Measurements from ENCODE around the gene PHAF1. TPM values are rescaled to one million over a fixed set of nuclear protein-coding genes. Genes with fewer than 3 reads are reported as not detected.

Gene PHAF1
- 20.7 and 23.0 TPM in 2 replicates for total RNA-seq
- total RNA-seq (2013): 13.2 TPM
- 18.5 and 18.8 TPM in 2 replicates for polyA plus RNA-seq
- polyA minus RNA-seq: 19.9 and 25.7 TPM in 2 replicates

- Mint-ChIP-seq H3K9me3 (ENCODE audit: insufficient read depth) (no peaks in the 10 kb centered on the region), H3K27me3 (no peaks in the 10 kb centered on the region), H3K4me3 (peak within 1 kb of the TSS; percentile 93), H3K27ac (peak within 1 kb of the TSS; percentile 82), H3K4me1 (peaks cover 37% of the 10 kb centered on the region)
- H3K27ac ChIP-seq (ENCODE audit: low read length in 2 of 2): peak within 1 kb of the TSS; percentile 22 to 70
- DNase-seq (peak; percentile 95), ATAC-seq (ENCODE audit: low read depth) (peak; percentile 94)
- peak within 1 kb of the TSS; percentile 68 to 92 (median 84) for H3K4me3 ChIP-seq (ENCODE audit: control extremely low read depth in 1 of 5, extremely low read depth in 1 of 5, insufficient read depth in 1 of 5, low read depth in 2 of 5, low read length in 4 of 5)
- peaks cover 49% of the 10 kb centered on the region for H3K79me2 ChIP-seq (ENCODE audit: control insufficient read depth, insufficient read depth, low read length)
- peaks cover 25 to 34% of the 10 kb centered on the region in 2 donors for H3K4me1 ChIP-seq (ENCODE audit: control insufficient read depth in 2 of 2, insufficient read depth in 2 of 2, low read length in 2 of 2)
- H2AFZ ChIP-seq (ENCODE audit: insufficient read depth, low read depth, low read length, poor library complexity, severe bottlenecking): peak within 1 kb of the TSS; percentile 100
- peak within 1 kb of the TSS; percentile 98 for H3K4me2 ChIP-seq (replicated peaks; ENCODE audit: low read depth, low read length, poor library complexity, severe bottlenecking)
- TF ChIP-seq, protein P1, sequence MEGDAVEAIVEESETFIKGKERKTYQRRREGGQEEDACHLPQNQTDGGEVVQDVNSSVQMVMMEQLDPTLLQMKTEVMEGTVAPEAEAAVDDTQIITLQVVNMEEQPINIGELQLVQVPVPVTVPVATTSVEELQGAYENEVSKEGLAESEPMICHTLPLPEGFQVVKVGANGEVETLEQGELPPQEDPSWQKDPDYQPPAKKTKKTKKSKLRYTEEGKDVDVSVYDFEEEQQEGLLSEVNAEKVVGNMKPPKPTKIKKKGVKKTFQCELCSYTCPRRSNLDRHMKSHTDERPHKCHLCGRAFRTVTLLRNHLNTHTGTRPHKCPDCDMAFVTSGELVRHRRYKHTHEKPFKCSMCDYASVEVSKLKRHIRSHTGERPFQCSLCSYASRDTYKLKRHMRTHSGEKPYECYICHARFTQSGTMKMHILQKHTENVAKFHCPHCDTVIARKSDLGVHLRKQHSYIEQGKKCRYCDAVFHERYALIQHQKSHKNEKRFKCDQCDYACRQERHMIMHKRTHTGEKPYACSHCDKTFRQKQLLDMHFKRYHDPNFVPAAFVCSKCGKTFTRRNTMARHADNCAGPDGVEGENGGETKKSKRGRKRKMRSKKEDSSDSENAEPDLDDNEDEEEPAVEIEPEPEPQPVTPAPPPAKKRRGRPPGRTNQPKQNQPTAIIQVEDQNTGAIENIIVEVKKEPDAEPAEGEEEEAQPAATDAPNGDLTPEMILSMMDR (IDR thresholded peaks at IDR 0.05): no peak
- no peak for TF ChIP-seq EZH2 (IDR thresholded peaks at IDR 0.05; ENCODE audit: borderline replicate concordance, insufficient read depth, low read depth, low read length, poor library complexity, severe bottlenecking)
- POLR2A ChIA-PET: no interaction called here
- no peaks in the 10 kb centered on the region for H3K27me3 ChIP-seq (replicated peaks in 1 of 4; ENCODE audit: control extremely low read depth in 1 of 4, control insufficient read depth in 3 of 4, insufficient read depth in 4 of 4, low read length in 3 of 4)
- H3K9ac ChIP-seq (ENCODE audit: low read length): peak within 1 kb of the TSS; percentile 78
- H4K20me1 ChIP-seq (ENCODE audit: control insufficient read depth, insufficient read depth, low read length, poor library complexity, severe bottlenecking): peaks cover 16% of the 10 kb centered on the region
- intact Hi-C loops (cut with micrococcal nuclease): loop anchor here (1.0 to 2.0 kb wide), 4 partner anchors 46 to 80 kb away; partner anchors contain the start of genes CBFB, FBXL8 and TRADD
- 5% methylated on average over 63 of the region's 63 CpGs for WGBS (ENCODE audit: insufficient coverage)
- CTCF ChIA-PET: interaction anchor here (0.5 to 1.5 kb wide), 3 partner anchors 10 to 88 kb away, joined by 4 to 6 read pairs (median 5); no protein-coding TSS in a partner anchor
- peaks cover 0 to 2% of the 10 kb centered on the region in 2 experiments for H3K36me3 ChIP-seq (replicated peaks in 1 of 2; ENCODE audit: control extremely low read depth in 1 of 2, control insufficient read depth in 1 of 2, extremely low read depth in 1 of 2, insufficient read depth in 2 of 2, low read length in 1 of 2)
- H3K9me3 ChIP-seq (ENCODE audit: control extremely low read depth in 1 of 3, control insufficient read depth in 2 of 3, insufficient read depth in 1 of 3, low read length in 2 of 3): no peaks in the 10 kb centered on the region
Measured at GRCh38 chr16:67109407-67110135, at the start of gene PHAF1. TSS of gene PHAF1 (plus strand) at chr16:67109941. CDS start at chr16:67110176, 235 bp downstream.

DNA sequence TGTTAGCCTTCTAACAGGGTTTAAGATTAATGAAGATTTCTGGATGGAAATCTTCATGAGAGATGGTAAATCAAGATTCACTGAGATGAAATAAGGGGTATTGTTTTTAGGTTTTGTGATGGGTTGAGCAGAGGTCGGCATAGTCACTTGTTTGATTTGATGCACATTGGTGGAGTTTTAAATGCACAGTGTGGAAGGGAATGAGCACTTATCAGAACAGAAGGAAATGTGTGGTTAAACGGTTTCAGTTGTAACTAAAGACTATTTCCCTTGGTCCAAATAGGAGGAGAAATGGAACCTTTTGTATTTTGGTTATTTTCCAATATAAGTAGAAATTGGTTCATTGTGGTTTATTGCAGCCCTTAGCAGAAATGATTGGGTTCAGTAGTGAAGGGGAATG is 46.7 kb upstream of the PHAF1 start:
- H4K20me1 ChIP-seq (ENCODE audit: control insufficient read depth, insufficient read depth, low read length, poor library complexity, severe bottlenecking): peaks cover 72% of the 10 kb centered on the region
- Mint-ChIP-seq H3K9me3 (ENCODE audit: insufficient read depth) (no peaks in the 10 kb centered on the region), H3K27me3 (no peaks in the 10 kb centered on the region), H3K27ac (peak overlapping the region; percentile 0), H3K4me1 (peaks cover 19% of the 10 kb centered on the region), H3K4me3 (peak overlapping the region; percentile 42)
- DNase-seq: no peak
- H3K4me1 ChIP-seq (ENCODE audit: control insufficient read depth in 2 of 2, insufficient read depth in 2 of 2, low read length in 2 of 2): peaks cover 8 to 16% of the 10 kb centered on the region in 2 donors
- H3K4me3 ChIP-seq (ENCODE audit: control extremely low read depth in 1 of 5, extremely low read depth in 1 of 5, insufficient read depth in 1 of 5, low read depth in 2 of 5, low read length in 4 of 5): no peak overlapping the region
- peaks cover 0 to 1% (median 0%) of the 10 kb centered on the region in 3 donors for H3K9me3 ChIP-seq (ENCODE audit: control extremely low read depth in 1 of 3, control insufficient read depth in 2 of 3, insufficient read depth in 1 of 3, low read length in 2 of 3)
- ChIA-PET CTCF (no interaction called here), POLR2A (no interaction called here)
- H3K79me2 ChIP-seq (ENCODE audit: control insufficient read depth, insufficient read depth, low read length): peaks cover 86% of the 10 kb centered on the region
- peaks cover 0 to 10% of the 10 kb centered on the region in 2 experiments for H3K36me3 ChIP-seq (replicated peaks in 1 of 2; ENCODE audit: control extremely low read depth in 1 of 2, control insufficient read depth in 1 of 2, extremely low read depth in 1 of 2, insufficient read depth in 2 of 2, low read length in 1 of 2)
- no peak for TF ChIP-seq EZH2 (IDR thresholded peaks at IDR 0.05; ENCODE audit: borderline replicate concordance, insufficient read depth, low read depth, low read length, poor library complexity, severe bottlenecking)
- TF ChIP-seq, protein P1 (IDR thresholded peaks at IDR 0.05): no peak
- H3K9ac ChIP-seq (ENCODE audit: low read length): peak overlapping the region; percentile 28
- intact Hi-C loops (cut with micrococcal nuclease): no loop called here
- no peak overlapping the region for H3K27ac ChIP-seq (ENCODE audit: low read length in 2 of 2)
- 3% methylated on average over 2 of the region's 2 CpGs for WGBS (ENCODE audit: insufficient coverage)
- no peaks in the 10 kb centered on the region for H3K27me3 ChIP-seq (replicated peaks in 1 of 4; ENCODE audit: control extremely low read depth in 1 of 4, control insufficient read depth in 3 of 4, insufficient read depth in 4 of 4, low read length in 3 of 4)
- peak overlapping the region; percentile 48 for H3K4me2 ChIP-seq (replicated peaks; ENCODE audit: low read depth, low read length, poor library complexity, severe bottlenecking)
- no peak overlapping the region for H2AFZ ChIP-seq (ENCODE audit: insufficient read depth, low read depth, low read length, poor library complexity, severe bottlenecking)
- ATAC-seq (ENCODE audit: low read depth): no peak
